Activated CD4-positive, alpha-beta T cell treated with anti-CD3 and anti-CD28 coated beads for 1 hour (primary cell): ENCODE measurements around the gene ISL2.

Experiments used
- DNase-seq: peaks from one replicate; pipeline ENCODE4 v3.0.0-alpha.2; 2020

Gene ISL2

DNA sequence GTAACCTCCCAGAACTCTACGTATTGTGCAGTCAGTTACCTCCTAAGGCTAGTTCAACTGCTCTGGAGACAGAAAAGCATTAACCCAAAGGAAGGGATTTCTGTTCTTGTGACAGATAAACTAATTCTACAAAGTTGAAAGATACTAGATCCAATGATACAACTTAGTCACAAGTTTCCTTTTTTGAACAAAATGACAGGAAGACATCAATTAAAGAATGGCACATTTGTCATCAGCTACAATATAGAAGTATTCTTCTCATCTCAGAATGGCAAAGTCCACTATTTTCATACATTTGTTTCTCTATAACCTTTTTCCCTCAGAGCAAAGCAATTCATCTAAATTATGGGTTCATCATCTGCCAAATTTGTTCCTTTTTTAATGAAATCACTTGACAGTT is 43.7 kb downstream of the ISL2 start:
- no peak for DNase-seq

- no peak for DNase-seq
Measured at GRCh38 chr15:76381366-76381765, 44.8 kb downstream of the ISL2 start.

DNA sequence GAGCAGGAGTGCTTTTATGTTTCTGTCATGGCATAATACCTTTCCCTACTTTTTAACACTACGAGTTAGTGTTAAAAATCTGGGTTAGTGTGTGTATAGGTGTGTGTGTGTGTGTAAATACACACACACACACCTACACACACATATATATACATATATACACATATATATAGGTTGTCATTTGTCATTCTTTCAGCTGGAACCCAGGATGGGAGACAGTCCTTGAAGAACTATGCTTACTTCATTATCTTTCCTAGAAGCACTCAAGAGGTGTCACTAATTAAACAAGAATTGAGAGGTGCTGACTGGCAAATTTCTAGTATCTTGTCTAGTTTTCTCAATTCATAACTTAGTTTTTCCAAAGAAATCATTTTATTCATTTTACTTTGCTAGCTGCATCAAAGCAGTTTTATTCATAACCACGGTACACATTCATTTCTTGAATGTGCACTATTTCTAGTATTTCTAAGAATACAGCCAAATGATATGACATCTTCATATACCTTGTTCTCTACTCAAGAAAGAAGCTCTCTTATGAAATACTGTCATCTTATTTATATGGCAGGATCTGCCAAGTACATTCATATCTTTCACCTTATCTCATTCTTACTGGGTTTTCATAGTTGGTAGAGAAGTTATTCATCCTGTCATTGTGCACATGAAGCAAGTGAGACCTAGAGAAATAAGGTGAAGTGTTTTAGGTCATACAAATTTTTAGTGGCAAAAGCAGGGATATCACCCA is 46.6 kb downstream of the ISL2 start:
- no peak for DNase-seq

DNA sequence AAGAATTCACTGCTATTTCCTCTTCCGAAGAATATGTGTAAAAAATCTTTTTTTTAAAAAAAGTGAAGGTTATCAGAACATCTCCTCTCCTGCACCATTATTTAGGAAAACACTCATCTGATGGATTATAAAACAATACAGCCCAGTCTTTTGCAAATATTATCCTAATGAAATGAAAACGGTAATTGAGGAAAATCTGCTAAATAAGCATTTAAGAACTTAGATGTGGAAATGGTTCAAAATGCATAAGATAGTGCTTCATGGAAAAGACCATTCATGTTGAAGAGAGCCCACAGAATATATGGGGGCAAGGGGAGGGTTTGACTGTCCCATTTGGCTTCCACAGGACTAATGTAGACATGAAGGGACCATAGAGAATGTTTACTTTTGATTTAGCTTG is 47.8 kb downstream of the ISL2 start:
- no peak for DNase-seq

DNA sequence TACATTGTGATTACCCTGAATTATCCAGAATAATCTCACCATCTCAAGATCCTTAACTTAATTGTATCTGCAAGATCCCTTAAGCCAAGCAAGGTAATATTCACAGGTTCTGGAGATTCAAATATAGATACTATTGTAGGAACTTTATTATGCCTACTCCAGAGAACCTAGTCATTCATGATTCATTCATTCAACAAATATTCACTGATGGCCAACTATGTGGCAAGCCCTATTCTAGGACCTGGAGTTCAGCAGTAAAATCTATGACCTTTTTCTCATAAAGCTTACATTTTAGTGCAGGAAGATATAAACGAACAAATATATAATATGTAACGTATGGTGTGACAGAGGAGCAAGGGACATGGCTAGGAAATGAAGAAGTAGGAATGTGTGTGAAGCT is 49.6 kb downstream of the ISL2 start:
- no peak for DNase-seq

DNA sequence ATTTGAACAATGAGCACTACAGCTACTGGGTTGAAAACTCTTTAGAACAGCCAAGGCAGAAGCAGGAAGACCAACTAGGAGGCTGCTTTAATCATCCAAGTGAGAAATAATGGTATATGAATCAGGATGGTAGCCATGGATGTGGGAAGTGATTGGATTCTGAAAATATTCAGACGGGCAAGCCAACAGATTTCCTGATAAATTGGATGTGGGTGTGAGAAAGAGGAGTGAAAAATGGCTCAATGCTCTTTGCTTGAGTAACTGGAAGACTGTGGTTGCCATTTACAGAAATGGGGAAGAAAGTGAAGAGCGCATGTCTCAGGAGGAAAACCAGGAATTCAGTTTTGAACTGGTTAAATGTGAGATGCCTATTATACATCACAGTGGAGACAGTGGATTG is 50.4 kb downstream of the ISL2 start:
- no peak for DNase-seq

DNA sequence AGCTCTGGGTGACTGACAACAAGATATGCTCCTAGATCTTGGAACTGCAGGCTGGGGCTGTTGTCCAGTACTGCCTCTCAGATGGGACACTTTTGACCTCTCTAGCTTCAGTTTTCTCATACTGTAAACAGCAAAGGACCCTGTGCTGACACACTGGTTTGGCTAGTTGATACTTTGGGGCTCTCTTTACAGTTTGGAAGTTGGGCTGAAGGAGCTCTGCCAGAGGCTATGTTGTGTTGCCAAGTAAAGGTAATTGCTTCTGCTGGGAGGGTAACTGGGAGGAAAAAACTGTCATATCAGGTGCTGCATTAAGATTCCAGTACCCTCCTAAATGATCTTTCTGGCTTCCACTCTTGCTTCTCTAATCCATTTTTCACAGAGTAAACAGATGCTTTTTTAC is 54.0 kb downstream of the ISL2 start:
- no peak for DNase-seq

- DNase-seq = no peak
Measured at GRCh38 chr15:76391309-76391708, 54.7 kb downstream of the ISL2 start.

- no peak for DNase-seq
Measured at GRCh38 chr15:76391847-76392246, 55.3 kb downstream of the ISL2 start.
